HG03139 (cell line): Measurements from ENCODE around the gene PDLIM5.
"Not testable (repeated sequence)": the region's sequence is repeated elsewhere in the genome, so short reads cannot be mapped to it uniquely, and the experiment has no call there.

Experiments used
- ATAC-seq: cut with Tn5 transposase; IDR thresholded peaks from one replicate; pipeline ENCODE4 v1.9.1; 2021; ENCODE audit not compliant: unreplicated experiment

Gene PDLIM5

GRCh38 chr4:94490437-94490836 is 38.7 kb downstream of the PDLIM5 start:
- no peak for ATAC-seq

DNA sequence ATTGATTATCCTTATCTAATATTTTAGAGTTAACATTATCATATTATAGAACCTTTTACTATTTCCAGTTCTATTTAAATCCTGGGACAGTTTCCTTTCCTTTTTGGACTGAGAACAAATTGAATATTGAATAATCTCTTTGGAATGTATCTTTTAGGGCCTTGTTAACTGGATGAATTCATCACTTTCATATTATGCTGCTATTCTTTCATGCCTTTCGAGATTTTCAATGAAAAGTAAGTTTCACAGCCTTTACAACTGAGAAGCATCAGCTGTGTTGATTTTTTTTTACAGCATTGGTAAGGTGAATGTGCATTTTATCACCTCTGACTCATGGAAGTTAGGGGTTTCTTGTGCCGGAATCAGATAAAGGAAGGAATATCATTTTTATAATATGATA is 39.6 kb downstream of the PDLIM5 start:
- no peak for ATAC-seq

- no peak for ATAC-seq
These were observed 43.7 kb downstream of the PDLIM5 start for GRCh38 chr4:94495408-94495807.

DNA sequence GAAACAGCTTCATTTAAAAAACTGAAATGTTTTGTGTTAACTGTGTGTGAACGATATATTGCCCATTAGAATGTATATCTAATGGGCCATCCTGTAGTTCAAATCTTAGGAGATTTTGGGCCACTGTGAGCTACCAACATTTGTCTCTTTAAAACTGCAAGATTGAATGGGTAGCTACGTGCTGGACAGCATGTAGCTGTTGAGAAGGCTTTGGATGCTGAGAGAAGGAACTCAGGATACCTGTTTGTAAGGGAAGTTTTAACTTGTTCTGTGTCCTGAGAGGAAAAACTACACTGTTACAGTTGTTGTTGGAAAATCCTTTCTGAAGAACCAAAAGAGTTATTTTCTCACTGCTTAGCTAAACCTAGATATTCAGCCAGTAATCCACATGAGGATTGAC is 45.9 kb downstream of the PDLIM5 start:
- ATAC-seq = no peak

GRCh38 chr4:94498502-94498901 is 46.8 kb downstream of the PDLIM5 start:
- no peak for ATAC-seq

DNA sequence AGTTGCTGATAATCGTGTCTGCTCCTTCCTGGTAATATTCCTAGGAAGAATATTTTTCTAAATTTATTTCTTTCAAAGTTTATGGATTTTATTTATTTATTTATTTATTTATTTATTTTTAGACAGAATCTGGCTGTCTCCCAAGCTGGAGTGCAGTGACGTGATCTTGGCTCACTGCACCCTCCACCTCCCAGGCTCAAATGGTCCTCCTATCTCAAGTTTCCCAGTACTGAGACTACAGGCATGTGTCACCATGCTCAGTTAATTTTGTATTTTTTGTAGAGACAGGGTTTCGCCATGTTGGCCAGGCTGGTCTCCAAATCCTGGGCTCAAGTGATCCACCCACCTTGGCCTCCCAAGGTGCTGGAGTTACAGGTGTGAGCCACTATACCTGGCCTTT is 48.9 kb downstream of the PDLIM5 start:
- no peak for ATAC-seq

DNA sequence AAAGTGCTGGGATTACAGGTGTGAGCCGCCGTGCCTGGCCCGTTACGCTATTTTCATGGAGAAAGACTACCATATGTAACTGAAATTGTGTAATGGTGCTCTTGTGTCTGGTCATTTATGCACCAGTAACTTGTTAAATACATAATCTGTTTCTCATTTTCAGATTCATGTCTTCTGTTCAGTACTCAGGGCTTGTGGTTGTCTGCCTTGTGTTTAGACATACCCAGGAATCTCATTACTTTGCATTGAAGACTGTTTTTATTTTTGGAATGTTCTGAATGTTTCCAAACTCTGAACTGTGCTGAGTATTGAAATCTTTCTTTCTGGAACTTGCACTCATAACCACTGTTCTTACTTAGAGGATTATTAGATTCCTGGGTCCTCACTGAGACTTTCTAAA is 52.8 kb downstream of the PDLIM5 start:
- no peak for ATAC-seq

DNA sequence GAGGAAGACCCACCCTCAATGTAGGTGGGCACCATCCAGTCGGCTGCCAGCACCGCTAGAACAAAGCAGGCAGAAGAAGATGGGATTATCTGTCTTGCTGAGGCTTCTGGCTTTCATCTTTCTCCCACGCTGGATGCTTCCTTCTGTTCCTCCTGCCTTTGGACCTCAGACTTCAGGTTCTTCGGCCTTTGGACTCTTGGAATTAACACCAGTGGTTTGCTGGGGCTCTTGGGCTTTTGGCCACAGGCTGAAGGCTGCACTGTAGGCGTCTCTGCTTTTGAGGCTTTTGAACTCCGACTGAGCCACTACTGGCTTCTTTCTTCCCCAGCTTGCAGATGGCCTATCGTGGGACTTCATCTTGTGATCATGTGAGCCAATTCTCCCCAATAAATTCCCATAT is 55.1 kb downstream of the PDLIM5 start:
- ATAC-seq = no peak

DNA sequence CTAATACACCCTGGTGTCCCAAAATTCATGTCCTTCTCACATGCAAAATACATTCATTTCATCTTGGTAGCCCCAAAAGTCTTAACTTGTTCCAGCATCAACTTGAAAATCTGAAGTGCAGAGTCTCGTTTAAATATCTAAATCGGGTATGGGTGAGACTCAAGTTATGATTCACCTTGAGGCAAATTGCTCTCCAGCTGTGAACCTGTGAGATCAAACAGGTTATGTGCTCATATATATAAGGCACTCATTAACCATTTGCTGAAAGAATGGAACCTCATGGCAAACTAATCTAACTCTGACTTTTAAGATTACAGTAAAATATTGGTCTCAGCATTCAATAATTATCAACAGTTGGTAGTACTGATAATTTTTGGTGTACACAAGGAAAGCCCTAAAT is 55.5 kb downstream of the PDLIM5 start:
- no peak for ATAC-seq

DNA sequence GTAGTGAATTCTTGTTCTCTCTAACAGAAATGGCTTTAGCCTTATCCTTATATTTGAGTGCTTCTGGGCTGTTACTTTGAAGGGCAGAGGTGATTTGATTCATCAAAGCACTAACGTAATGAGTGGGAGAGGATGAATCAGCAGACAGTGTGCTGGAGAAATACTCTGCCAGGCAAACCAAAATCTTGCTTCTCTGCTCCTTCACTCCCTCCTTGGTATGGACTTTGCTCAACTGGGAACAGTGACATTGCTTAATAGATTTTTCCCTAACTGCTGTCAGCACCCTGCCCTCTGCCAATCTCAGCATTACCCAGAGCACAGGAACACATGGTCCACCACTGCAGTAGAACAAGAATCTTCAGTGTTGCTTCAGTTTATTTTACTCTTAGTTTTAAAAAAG is 56.0 kb downstream of the PDLIM5 start:
- ATAC-seq = no peak

- no peak for ATAC-seq
These were observed 56.6 kb downstream of the PDLIM5 start for GRCh38 chr4:94508296-94508695.

DNA sequence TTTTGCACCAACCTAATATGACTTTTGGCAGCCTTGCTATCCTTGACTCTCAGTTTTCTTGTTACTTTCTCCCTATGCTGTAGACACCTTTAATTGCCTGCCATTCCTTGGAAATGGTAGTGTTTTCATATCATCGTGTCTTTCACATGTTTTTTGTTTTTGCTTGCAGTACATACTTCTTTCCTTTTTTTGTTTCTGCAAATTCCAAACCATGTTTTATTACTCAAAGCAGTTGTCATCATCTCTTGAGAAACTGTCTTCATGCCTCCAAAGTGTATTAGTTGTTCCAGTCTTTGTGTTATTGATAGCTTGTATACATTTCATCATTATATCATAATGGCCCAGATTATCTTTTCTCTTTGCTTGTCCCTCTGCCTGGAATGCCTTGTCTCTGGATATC is 57.1 kb downstream of the PDLIM5 start:
- no peak for ATAC-seq

GRCh38 chr4:94511591-94511990 is 59.8 kb downstream of the PDLIM5 start:
- no peak for ATAC-seq

DNA sequence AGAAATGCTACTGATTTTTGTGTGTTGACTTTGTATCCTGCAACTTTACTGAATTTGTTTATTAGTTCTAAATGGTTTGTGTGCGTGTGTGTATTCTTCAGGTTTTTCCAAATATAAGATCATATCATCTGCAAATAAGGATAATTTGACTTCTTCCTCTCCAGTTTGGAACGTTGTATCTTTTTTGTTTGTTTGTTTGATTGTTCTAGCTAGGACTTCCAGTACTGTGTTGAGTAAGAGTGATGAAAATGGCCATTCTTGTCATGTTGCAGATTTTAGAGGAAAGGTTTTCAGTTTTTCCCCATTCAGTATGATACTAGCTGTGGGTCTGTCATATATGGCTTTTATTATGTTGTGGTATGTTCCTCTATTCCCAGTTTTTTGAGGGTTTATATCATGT is 61.8 kb downstream of the PDLIM5 start:
- not testable (repeated sequence) for ATAC-seq

DNA sequence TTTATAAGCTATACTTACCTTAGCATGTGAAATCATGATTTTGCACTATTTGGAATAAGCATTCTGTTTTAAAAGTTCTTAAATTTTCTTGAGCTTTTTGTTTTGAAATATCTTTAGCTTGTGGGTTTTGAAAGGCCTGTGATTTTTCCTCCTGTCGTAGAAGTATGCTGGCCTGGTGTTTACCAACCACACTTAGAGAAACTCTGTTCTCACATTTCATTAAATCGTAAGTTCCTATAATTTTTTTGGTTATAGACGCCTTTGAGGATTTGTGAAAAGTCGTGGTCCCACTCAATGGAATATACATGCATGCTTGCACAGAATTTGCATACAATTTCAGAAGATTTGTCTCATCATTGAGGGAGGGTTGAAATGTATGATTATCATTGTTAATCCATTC is 63.6 kb downstream of the PDLIM5 start:
- no peak for ATAC-seq

GRCh38 chr4:94516067-94516466 is 64.3 kb downstream of the PDLIM5 start:
- ATAC-seq = no peak

DNA sequence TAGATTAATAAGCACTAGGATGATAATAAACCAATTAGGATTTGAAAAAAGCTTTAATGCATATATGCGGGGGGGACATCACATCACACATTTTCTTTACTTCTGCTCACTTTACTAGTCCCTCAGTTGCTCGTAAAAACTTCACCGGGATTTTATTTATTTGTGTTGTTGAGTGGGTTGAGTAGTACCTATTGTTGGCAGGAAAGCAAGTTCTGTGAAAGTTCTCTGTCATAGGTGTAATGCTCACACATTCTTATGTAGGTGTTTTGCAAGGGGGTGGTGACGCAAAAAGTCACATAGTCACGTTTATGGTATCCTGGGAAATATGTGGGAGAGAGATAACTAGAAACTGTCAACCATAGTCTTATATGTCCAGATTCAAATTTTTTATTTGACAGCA is 65.3 kb downstream of the PDLIM5 start:
- no peak for ATAC-seq

DNA sequence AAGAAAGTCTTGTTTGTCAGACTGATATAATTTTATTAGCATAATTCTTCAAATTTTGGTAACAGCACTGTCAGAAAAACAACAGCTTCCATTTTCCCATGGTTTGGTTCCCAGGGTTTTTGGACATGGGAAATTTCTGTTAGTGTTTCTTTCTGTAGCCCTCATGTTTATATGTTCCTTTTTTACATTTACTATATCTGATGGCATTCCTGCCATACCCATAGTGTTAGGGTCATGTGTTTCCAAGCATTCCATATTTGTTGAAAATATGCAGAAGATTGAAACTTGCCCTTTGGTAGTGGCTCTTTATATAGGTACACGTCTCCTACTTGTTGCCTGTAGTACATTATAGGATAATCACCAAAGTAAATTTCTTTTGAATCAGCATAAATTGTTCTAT is 65.8 kb downstream of the PDLIM5 start:
- ATAC-seq = no peak

DNA sequence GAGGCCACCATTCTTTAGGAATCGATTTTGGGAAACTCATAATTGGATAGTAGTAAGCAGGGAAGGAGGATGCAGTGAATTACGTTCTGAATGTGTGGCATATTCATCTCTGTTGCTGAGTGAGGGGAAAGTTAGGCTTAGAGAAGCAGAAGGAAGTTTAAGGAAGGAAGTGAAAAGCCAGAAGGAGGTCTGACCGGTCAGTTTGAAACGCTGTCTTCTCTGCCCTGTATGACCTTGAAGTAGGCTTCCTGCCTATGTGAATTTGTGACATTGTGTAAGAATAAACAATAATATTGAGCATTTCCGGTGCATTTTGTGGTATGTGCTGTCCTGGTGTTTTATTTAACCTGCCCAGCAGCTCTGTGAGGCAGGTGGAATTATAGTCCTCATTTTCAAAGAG is 67.3 kb downstream of the PDLIM5 start:
- ATAC-seq = no peak

DNA sequence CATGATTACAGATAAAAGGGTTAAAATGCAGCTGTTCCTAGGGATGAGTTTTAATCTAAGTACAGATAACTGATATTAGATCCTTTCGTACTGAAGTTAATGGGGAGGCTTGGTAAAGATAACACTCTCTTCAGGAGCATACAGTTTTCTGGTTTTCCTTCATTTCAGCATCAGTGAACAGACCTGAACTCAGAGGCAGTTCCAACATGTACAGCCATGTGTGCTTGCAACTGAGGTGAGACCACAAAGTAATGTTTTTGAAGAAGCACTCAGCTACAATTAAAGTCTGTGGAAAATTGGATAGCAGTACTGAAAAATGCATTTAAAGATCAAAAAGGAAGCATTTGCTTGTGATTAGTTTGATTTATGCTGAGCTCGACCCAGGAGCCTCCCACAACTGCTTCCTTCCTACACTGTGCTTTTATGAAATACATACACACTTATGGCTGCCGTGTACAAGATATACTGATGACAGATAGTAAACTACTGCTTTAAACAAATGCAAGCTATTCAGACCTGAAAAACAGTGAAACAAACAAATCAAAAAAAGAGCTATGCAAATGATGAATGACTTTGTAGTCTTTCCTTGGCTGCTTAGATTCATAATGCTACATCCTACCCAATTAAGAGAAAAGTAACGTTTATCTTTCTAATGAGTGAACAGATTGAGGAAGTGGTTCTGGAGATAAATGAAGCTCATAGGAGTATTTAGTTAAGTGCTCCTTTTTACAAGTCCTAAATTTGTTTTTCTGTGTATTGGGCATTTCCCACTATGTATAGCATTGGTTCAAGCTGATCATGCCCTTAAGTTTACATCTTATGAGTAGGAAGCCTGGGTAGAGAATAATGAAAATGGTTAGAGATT is 68.4 kb downstream of the PDLIM5 start:
- ATAC-seq = no peak

GRCh38 chr4:94523033-94523580 is 71.4 kb downstream of the PDLIM5 start:
- ATAC-seq = no peak

GRCh38 chr4:94523617-94524016 is 71.9 kb downstream of the PDLIM5 start:
- no peak for ATAC-seq
